NOMO-1 treated with DMSO at 0.1 percent for 48 hours (cell line): Measurements from ENCODE around the gene PRKRIP1.
"Not testable (repeated sequence)": the region's sequence is repeated elsewhere in the genome, so short reads cannot be mapped to it uniquely, and the experiment has no call there.

ENCODE experiments used
- DNase-seq: peaks from one replicate; lab custom pipeline; 2025; ENCODE audit not compliant: unreplicated experiment; lab: John Stamatoyannopoulos, UW

PRKRIP1 gene

GRCh38 chr7:102429141-102429899 is 33.2 kb downstream of the PRKRIP1 start:
- DNase-seq = no peak

GRCh38 chr7:102431617-102432298 is 35.6 kb downstream of the PRKRIP1 start:
- DNase-seq = peak; percentile 64

- DNase-seq = no peak
Observed at GRCh38 chr7:102432442-102433218, 36.5 kb downstream of the PRKRIP1 start.

- DNase-seq = peak; percentile 74
Observed at GRCh38 chr7:102433219-102434038, 37.3 kb downstream of the PRKRIP1 start, which contains the start of gene ORAI2. Gene ORAI2, plus strand, starts transcription at chr7:102433575. Its CDS starts 5,382 bp downstream, at chr7:102438957.

- DNase-seq = no peak
Observed at GRCh38 chr7:102434039-102434486, 37.9 kb downstream of the PRKRIP1 start.

GRCh38 chr7:102436118-102436517 is 40.0 kb downstream of the PRKRIP1 start:
- no peak for DNase-seq

GRCh38 chr7:102439963-102440795 is 44.0 kb downstream of the PRKRIP1 start:
- DNase-seq = no peak

GRCh38 chr7:102444961-102445673 is 49.0 kb downstream of the PRKRIP1 start:
- no peak for DNase-seq

- DNase-seq = no peak
Observed at GRCh38 chr7:102445674-102446071, 49.5 kb downstream of the PRKRIP1 start.

GRCh38 chr7:102446387-102447156 is 50.4 kb downstream of the PRKRIP1 start:
- no peak for DNase-seq

- DNase-seq = no peak
Observed at GRCh38 chr7:102447311-102447710, 51.1 kb downstream of the PRKRIP1 start.

- no peak for DNase-seq
Observed at GRCh38 chr7:102449136-102449535, 53.0 kb downstream of the PRKRIP1 start.

- DNase-seq = no peak
Observed at GRCh38 chr7:102450242-102450641, 54.1 kb downstream of the PRKRIP1 start.

GRCh38 chr7:102451371-102452054 is 55.4 kb downstream of the PRKRIP1 start:
- no peak for DNase-seq

- DNase-seq = no peak
Observed at GRCh38 chr7:102452451-102452850, 56.3 kb downstream of the PRKRIP1 start.

- DNase-seq = no peak
Observed at GRCh38 chr7:102453319-102453718, 57.2 kb downstream of the PRKRIP1 start.

- DNase-seq = no peak
Observed at GRCh38 chr7:102454468-102454867, 58.3 kb downstream of the PRKRIP1 start.

GRCh38 chr7:102454932-102455331 is 58.8 kb downstream of the PRKRIP1 start:
- DNase-seq = not testable (repeated sequence)
